Bronchial epithelial cell (primary cell): ENCODE data around the gene DRC1. TPM values are rescaled to one million over a fixed set of nuclear protein-coding genes. Genes with fewer than 3 reads are reported as not detected.

Source experiments
- DNase-seq: peaks from one replicate; pipeline ENCODE4 v3.0.0-alpha.2; 2010; ENCODE audit warnings: low read depth
- FAIRE-seq: peaks from 2 replicates; lab custom pipeline; 2011; peaks lifted over from hg19 to GRCh38; lab: Jason Lieb, UNC
- H3K27me3 ChIP-seq: 2 replicates; pipeline ENCODE4 v1.5.1; 2011; ENCODE audit warnings: low read length; ENCODE audit not compliant: control insufficient read depth, insufficient read depth
- H3K36me3 ChIP-seq: 2 replicates; pipeline ENCODE4 v1.5.1; 2011; ENCODE audit warnings: low read length; ENCODE audit not compliant: control insufficient read depth, insufficient read depth
- H3K4me3 ChIP-seq: 2 replicates; pipeline ENCODE4 v1.5.1; 2011; ENCODE audit warnings: mild to moderate bottlenecking, low read depth, low read length, control low read depth
- total RNA-seq: library from RNA; depleted of rRNA; stranded (reverse); fragments of >200 nt; gene quantifications from 2 replicates; pipeline ENCODE4 v1.2.1, GENCODE V29; 2014
- TF ChIP-seq, protein P1 (sequence below): IDR thresholded peaks from 2 replicates; pipeline ENCODE4 v1.5.1; 2011; ENCODE audit warnings: mild to moderate bottlenecking, moderate library complexity, low read length, control low read depth, inconsistent platforms; ENCODE audit not compliant: insufficient read depth, severe bottlenecking

Gene DRC1
- total RNA-seq, 1 donor from 2014 or later, result not detected

DNA sequence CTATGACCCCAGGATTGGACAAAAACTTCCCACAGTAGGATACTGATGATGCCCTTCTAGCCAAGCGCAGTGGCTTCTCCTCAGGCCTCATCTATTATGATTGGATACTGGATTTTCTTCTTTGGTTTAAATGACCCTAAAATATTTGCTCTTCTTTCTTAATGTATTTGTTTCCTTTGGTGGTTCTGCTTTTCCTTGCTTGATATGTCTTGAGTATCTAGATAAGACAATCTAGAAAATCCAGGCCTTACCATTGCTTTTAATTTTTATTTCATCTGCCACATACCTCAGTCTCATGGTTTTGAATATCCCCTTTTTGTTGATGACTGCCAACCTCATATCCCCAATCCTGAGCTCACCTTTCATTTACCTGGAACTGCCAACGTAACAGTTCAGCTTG is 40.6 kb downstream of the DRC1 start:
- TF ChIP-seq, protein P1, sequence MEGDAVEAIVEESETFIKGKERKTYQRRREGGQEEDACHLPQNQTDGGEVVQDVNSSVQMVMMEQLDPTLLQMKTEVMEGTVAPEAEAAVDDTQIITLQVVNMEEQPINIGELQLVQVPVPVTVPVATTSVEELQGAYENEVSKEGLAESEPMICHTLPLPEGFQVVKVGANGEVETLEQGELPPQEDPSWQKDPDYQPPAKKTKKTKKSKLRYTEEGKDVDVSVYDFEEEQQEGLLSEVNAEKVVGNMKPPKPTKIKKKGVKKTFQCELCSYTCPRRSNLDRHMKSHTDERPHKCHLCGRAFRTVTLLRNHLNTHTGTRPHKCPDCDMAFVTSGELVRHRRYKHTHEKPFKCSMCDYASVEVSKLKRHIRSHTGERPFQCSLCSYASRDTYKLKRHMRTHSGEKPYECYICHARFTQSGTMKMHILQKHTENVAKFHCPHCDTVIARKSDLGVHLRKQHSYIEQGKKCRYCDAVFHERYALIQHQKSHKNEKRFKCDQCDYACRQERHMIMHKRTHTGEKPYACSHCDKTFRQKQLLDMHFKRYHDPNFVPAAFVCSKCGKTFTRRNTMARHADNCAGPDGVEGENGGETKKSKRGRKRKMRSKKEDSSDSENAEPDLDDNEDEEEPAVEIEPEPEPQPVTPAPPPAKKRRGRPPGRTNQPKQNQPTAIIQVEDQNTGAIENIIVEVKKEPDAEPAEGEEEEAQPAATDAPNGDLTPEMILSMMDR, result no peak
- no peak for FAIRE-seq
- Histone ChIP-seq H3K36me3 (no peaks in the 10 kb centered on the region), H3K27me3 (no peaks in the 10 kb centered on the region), H3K4me3 (no peak overlapping the region)
- no peak for DNase-seq

GRCh38 chr2:26442707-26443106 is 41.0 kb downstream of the DRC1 start:
- no peaks in the 10 kb centered on the region for H3K27me3 ChIP-seq
- TF ChIP-seq, protein P1, result no peak
- DNase-seq (no peak), FAIRE-seq (no peak)
- no peak overlapping the region for H3K4me3 ChIP-seq
- H3K36me3 ChIP-seq, result no peaks in the 10 kb centered on the region

DNA sequence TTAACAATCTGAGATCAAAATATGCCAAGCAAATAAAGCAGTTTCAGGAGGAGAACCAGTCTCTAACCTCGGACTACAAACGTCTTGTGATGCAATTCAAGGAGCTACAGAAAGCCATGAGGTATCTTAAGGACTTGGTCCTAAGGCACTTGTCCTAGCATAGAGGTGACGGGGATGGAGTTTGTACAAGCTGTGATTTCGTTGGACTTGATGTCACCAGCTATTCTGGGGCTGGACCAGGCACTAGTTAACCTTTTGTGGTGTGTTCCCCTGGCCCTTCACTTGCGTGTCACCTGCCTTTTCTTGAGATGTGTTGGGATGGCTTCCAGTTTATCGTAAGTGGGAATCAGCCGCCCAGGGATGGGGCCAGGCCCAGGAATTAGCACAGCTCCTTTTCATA is 42.5 kb downstream of the DRC1 start:
- H3K4me3 ChIP-seq, result no peak overlapping the region
- TF ChIP-seq, protein P1, result no peak
- no peaks in the 10 kb centered on the region for H3K27me3 ChIP-seq
- FAIRE-seq (no peak), DNase-seq (no peak)
- no peaks in the 10 kb centered on the region for H3K36me3 ChIP-seq

- Histone ChIP-seq H3K4me3 (no peak overlapping the region), H3K27me3 (no peaks in the 10 kb centered on the region), H3K36me3 (no peaks in the 10 kb centered on the region)
- DNase-seq (no peak), FAIRE-seq (no peak)
- TF ChIP-seq, protein P1, result no peak
These were observed 46.9 kb downstream of the DRC1 start for GRCh38 chr2:26448651-26449050.

GRCh38 chr2:26449278-26450030 is 47.7 kb downstream of the DRC1 start:
- no peak for FAIRE-seq
- Histone ChIP-seq H3K4me3 (no peak overlapping the region), H3K27me3 (no peaks in the 10 kb centered on the region), H3K36me3 (no peaks in the 10 kb centered on the region)
- no peak for DNase-seq
- TF ChIP-seq, protein P1, result no peak

DNA sequence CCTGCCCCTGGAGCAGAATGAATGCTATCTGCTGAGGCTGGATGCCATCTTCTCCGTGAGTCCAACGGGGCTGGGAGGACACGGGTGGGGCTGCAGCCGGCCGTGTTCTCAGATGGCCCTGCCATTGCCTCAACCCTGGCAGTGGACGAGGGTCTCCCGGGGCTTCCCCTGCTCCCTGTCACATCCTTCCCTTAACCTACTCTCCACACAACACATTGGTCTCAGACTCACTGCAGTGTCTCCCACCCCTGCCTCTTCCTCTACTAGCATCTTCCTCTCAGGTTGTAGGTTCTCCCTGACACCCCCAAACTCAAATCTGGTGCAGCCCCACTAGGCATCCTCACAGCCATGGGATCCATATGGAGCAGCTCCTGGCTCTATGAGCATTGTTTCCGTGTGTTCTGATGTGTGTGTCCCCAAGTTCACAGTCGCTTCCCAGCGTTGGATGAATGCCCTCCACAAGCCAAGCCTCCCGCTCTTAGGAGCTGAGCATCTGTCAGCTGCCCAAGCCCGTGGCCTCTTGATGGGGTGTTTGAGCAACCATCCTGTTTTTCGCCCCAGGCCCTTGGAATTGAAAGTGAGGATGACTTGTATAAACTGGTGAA is 48.4 kb downstream of the DRC1 start:
- TF ChIP-seq, protein P1, result no peak
- Histone ChIP-seq H3K4me3 (no peak overlapping the region), H3K36me3 (no peaks in the 10 kb centered on the region), H3K27me3 (no peaks in the 10 kb centered on the region)
- DNase-seq, result no peak
- no peak for FAIRE-seq
